NCI-H510A (cell line): Measurements from ENCODE around the gene SNW1.
"Not testable (repeated sequence)": the region's sequence is repeated elsewhere in the genome, so short reads cannot be mapped to it uniquely, and the experiment has no call there.

Experiments used
- DNase-seq: peaks from one replicate; lab custom pipeline; 2025; lab: John Stamatoyannopoulos, UW

SNW1 gene

DNA sequence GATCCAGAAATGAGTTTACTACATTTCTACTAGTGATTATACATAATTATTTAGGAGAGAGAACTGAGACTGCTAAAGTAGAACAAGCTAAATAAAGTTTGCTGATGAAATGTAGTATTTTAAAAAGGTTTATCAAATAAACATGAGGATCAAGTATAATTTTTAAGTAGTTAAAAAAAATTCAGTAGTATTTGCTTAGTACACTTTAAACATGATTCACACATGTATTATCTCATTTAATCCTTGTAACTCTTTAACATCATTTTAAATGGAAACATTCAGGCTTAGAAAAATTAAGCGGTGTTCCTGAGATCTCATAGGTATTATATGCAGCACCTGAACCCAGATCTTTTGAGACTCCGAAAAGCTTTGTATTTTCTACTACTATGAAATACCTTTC, 8.7 kb downstream of the SNW1 start:
- no peak for DNase-seq

DNA sequence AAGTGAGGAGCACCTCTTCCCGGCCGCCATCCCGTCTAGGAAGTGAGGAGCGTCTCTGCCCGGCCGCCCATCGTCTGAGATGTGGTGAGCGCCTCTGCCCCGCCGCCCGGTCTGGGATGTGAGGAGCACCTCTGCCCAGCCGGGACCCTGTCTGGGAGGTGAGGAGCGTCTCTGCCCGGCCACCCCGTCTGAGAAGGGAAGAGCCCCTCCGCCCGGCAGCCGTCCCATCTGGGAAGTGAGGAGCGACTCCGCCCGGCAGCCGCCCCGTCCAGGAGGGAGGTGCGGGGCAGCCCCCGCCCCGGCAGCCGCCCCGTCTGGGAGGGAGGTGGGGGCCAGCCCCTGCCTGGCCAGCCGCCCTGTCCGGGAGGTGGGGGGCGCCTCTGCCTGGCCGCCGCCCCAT, 13.5 kb downstream of the SNW1 start:
- DNase-seq = not testable (repeated sequence)

DNA sequence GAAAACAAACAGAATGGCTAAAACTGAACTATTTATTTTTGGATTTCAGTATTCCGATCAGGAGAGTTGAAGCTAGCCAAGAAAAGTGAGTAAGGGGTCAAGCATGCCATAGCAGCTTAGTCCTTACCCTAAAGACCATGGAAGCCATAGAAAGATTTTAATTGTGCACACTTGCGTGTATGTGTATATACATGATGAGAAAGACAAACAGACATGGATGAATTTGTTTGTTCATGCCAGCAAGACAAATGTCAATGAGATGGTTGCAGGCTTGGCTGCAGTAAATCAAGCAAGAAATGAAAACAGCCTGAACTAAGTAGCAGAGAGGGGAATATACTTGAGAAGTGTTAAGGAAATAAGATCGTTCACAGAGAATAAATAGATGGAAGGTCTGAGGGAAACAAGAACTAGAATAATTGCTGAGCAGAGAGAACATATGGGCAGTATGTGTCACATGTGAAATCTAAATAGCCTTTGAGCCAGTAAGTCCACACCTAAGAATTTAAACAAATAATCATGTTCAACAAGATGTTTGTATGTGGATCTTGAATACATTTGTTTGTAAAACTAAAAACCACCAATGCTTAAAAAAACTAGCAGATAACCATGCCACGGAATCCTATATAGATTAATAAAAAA, 14.8 kb downstream of the SNW1 start:
- DNase-seq = peak; percentile 15

DNA sequence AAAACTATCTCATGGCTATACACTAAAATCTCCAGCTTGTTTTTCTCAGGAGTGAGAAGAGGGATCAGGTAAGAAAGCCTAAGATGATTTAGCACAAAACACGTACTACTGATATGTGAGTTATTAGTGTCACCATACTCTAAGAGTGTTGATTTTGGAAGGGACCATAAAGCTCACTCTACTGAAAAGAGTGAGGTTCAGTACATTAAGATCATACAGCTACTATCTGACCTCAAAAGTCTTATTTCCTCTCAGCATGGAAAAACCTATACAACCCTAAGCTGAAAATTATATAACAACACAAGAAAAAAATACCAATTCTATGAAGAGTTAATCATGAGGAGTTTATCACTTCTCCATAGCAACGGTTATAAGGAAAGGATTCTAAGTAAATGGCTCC, 19.5 kb downstream of the SNW1 start:
- DNase-seq = no peak

DNA sequence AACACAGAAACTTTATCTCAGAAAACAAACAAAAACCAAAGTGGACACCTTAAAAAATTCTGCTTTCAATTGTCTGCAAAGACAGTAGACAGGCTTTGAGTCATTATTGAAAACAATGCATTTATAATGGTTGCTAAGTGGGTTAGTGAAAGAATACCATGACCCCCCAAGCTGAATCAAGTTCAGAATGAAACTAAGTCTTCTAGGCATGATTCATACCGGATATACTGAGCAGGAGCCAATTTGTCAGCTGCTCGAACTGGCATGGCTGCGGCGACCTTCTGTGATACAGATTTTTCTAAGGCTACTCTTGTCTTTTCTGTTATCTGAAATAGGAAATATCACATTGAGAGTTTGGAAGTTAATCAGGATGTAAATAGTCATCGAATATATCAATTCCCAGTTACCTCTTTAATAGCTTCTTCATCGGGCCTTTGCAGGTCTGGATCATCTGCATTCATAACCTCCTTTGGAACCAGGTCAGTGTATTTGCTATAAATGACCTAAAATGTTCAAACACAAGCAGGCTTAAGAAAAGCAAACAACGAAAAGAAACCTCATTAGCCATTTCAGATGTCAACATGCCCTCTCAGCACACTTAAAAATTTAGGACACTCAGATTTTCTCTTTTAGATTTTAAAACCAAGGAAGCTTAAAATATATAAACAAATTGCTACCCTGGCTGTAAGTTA, 22.3 kb downstream of the SNW1 start:
- no peak for DNase-seq

DNA sequence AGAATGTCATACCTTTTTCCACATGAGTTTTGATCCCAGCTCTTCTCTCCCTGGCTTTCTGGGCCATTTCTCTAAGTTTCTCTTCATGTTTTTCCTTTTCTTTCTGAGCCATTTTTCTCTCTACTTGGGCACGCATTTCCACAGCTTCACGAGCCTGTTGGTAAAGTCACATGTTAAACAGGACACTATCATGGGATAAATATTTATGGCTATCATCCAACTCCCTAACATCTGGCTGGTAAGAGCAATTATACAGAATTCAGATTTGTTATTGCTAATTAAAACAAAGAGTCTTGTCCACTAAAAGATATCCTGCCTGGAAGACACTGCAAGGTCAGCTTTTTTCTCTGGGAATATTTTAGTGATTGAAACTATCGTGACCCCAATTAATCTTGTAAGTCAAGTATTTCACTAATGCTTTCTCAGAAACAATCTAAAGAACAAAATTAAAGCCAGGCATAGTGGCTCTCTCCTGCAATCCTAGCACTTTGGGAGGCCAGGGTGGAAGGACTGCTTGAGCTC, 29.9 kb downstream of the SNW1 start:
- no peak for DNase-seq

DNA sequence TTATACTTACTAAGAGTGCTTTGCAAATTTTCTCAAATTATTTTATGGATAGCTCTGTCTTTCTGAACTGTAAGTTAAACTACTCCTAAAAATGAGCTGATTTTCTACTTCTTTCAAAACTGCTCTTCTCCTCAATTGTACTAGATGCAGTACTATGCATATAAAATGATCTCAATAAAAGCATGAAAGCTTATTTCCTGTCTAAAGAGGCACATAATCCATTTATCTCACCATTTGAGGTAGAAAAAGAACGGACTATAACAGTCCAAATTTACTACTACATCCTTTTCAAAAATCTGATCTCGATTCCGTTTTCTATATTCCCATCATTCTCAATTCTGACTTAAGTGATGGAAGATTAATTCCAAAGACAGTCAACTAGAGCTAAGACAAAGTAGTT, 38.7 kb downstream of the SNW1 start:
- DNase-seq = no peak

DNA sequence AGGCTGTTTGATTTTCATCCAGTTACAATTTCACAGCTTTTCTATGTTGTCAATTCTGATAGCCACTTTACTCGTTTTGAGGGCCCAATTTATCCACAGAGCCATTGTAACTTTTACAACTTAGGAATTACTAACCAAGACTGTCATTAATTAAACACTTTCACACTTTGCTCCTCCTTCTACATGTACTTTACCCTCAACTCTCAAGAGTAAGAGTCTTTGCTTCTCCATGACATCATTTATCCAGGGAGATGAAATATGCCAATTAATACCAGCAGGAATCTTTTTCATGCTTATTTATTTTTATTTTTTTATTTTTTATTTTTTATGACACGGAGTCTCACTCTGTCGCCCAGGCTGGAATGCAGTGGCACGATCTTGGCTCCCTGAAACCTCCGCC, 39.5 kb downstream of the SNW1 start:
- no peak for DNase-seq

DNA sequence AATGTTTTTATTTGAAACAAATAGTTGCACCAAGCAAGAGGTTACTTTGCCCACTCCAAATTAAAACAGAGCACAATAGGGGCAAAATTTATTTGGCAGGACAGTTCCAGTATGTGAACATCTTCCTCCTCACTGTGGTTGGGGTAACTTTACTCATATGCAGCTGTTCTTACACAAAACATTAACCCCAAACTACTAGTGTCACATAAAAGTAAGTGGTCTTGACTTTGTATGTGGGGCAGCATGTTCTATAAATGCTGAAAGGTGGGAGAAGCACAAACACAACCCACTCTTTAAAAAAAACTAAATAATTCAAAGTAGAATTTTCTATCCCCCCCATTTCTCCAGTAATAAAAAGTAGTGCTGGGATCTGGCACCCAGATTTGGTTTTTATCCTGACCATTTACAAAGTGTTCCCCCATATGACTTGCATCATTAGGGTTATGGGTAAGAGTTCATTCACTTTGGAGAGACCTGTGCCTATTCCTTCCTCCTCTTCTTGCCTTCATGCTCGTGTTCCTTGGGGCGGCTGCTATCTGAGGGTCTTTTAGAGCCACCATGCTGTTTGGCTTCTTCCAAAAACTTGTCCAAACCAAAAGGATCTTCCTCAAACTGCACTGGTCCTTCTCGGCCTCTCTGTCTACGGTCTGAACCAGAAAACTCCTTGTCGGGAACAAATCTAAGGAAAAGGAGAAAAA, 43.2 kb downstream of the SNW1 start:
- DNase-seq = no peak

DNA sequence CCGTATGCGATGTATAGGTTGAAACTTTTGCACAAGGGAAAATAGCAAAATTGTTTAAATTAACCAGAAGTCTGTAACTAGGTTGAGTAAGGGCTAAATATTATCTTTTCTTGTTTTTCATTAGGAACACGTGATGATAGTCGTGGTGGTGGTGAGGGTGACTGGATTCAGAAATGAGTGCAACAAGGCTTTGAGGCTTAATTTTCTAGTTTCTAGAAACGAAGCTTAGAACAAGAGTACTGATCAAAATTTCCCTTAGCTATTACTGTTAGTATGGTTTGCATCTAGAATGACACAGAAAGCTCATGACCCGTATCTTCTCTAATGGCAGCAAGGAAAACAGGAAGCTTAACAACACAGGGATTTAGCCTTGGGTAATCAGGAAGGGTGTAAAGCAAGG, 46.0 kb downstream of the SNW1 start:
- DNase-seq = no peak

DNA sequence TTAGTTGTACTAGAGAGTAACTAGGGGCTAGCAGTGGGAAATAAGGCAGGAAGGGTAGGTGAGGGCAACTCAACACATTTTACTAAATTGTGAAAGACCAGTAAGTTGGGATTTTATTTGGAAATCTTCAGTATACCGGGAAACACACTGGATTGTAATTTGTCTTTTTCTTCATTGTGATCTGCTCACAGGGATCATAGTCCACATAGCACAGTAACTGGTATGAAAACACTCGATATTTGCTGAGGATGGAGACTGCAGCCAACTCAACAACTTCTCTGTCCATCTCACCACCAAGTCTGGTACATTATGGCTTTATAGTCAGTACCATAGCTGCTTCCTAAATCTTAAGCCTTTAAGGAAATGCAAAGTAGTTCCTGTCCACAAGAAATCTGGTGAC, 50.6 kb downstream of the SNW1 start:
- DNase-seq = no peak

DNA sequence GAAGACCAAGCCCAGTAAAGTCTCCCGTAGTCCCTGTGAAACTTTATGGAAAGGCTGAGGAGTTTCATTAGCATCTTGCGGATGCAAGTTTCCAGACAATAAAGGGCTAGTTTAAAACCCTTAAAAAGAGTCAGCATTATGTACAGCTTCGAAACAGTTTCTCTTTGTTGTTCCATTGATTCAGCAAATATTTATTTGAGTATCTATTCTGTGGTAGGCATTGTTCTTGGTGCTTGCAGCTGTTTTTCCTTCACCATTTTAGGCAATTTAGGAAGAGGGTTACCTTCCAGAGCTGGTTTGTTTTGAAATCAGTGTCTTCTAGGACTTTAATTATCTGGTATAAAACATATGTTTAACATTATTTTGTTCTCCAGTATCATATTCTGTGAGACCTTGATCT, 51.5 kb downstream of the SNW1 start:
- DNase-seq = no peak

DNA sequence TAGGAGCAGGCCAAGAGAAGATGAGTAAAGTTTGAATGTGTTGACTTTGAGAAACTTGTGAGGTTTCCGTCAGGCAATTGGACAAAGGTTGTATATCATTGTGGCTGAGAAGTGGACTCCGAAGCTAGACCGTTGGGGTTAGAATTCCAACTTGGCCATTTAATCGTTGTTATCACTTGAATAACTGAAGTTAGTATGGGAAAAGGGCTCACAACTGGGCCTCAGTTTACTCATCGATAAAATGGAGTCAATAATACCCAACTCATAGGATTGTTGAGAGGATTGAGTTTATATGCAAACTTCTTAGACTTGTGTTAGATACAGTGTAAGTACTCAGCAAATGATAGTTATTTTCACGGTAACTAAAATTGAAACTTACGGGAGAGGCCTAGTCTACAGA, 52.2 kb downstream of the SNW1 start:
- DNase-seq = no peak

DNA sequence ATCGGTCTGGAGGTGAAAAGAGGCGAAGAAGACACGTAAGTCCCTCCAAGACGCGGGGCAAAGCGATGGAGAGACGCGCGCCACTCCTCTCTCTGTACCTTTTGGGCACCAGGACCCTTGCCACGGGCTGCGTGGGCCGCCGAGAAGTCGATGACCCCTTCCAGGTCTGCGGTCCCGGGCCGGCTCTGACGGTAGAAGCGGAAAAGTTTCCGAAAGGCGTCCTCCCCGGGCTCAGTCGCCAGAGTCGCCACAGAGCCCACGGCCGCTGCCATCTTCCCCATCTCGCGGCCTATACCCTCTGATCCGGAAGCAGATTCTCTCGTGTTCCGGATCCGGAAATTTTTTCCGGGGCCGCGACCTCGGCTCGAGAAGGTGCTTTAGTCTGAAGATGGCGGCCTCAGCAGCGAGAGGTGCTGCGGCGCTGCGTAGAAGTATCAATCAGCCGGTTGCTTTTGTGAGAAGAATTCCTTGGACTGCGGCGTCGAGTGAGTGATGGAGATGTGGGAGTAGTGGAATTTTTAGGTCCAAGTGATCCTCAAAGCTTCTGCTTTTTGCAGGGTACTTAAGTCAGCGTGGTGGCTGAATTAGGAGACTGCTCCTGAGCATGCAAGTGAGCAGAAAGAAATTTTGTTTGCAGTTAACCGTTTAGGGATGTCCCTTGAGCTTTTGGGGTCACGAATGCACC, 53.1 kb downstream of the SNW1 start, which contains the start of the genes ALKBH1 and SLIRP:
Gene ALKBH1, minus strand, starts transcription at position 300 of the 685 bp plus-strand sequence. Its CDS starts 19 bp downstream, at position 281.
Gene SLIRP, plus strand, starts transcription at position 380 of the 685 bp plus-strand sequence. Its CDS starts 9 bp downstream, at position 389.
- DNase-seq = peak; percentile 72

DNA sequence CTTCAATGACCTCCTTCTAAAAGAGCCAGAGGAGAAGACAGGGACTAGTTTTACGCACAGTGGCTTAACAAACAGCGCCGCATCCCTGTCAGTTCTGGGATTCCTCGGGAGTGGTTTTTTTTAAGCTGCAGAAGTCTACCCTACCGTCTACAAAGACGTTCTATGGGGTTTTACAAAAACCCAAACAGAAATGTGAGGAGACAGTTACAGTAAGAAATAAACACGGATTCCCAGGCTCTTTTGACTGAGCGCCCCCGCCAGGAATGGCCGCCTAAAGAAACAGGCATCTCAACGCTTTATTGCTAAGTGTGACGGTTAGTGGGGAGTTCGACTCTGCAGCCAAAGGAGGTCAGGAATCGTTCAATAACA, 53.6 kb downstream of the SNW1 start:
- no peak for DNase-seq

DNA sequence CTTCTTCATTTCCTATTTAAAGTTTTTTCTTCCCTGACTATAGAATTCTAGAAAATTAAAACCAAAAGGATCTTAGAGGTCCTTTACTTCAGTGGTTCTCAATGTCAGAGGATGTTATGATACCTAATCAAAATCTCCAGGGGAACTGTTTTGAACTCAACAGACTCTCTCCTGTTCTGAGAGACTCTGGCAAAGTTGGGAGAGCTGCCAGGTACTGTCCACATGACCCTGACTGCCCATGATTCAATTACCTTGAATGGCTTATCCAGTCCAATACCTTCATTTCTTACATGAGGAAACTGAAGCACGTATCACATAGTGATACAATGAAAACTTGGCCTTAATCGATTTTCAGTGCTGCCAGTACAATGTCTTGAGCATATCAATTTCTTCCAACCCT, 69.7 kb downstream of the SNW1 start:
- no peak for DNase-seq

DNA sequence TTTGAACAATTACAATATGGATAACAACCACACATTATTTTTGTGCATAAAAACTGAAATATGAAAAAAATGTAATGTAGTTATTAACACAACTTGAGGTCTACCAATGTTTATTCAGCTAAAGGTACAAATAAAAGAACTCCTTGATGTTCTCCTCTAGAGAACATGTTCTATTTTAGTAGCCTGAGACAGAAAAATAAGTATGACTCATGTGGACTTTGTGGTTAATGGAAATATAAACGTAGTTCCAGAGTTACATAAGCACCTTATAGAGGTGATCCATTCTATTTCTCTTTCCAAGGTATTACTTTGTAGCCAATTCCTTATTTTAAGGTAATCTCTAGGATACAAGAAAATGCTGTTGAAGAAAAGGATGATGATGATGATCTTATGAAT, 78.8 kb downstream of the SNW1 start:
- no peak for DNase-seq

DNA sequence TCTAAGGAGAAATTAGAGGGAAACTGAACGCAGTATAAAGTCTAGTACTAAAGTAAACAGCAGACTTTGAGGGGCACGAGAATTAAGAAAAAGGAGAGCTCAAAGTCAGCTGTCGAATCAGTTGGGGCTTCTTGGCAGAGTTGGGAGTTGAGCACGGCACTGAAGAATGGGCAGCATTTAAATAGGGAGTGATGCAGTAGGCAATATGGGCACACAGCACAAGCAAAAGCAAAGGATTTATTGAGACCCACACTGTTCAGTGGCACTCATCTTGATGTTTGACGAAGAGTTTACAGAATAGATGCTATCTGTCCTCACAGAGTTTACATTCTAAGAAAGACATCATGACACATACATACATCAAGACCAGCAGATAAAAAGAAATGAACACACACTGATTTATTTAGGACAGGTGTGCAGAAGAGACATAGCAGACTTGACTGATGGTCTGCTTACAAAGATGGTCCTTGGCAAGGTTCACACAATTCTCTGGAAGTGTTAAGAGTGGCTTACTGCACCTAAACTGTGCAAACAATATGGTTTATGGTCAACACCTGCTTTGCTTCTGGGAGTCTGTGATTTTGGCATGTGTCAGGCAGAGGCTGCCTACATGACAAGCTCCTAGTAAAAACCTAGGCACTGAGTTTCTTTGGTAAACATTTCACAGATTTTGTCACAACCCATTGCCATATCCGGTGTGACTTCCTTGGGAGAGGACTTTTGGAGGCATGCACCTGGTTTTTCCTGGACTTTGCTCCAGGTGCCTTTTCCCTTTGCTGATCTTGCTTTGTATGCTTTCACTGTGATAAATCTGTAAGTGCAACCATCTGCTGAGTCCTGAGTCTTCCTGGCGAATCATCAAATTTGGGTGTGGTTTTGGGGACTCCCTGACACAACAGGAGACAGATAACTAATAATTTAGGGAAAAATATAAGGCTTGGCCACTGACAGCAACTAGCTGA, 79.5 kb downstream of the SNW1 start:
- DNase-seq = no peak

DNA sequence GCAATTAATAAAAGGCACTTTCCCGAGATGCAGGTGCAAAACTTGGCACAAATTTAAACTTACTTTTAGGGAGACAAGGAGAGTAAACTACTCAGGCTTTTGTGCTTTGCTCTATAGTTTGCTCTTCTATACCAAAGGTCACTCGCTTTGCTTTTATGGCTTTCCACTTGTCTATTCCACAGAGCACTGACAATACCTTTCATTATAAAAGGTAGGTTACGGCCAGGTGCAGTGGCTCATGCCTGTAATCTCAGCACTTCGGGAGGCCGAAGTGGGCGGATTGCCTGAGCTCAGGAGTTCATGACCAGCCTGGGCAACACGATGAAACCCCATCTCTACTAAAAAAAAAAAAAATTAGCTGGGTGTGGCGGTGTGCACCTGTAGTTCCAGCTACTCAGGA, 86.0 kb downstream of the SNW1 start:
- no peak for DNase-seq

DNA sequence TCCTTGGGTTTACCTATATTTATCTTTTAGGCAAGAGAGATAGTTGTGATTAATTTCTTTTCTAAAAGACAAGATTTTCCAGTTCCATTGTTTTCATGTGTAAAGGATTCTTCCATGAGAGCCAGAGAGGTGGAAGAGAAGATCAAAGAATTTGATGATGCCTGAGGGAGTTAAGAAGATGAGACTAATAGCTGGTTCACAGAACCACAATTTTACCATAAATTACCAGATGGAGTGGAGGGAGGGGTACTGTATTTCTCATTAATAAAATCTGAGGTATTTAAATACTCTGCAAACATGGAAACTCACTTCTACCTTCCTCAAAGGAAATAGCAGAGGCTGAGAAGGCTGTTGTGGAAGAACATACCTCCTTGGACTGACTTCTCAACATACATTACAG, 87.8 kb downstream of the SNW1 start:
- no peak for DNase-seq
